Adrenal gland (tissue), 5 donors: Measurements from ENCODE around the gene RAB21.

ENCODE experiments used
- CTCF ChIP-seq, 6 experiments: fragments of 450-650 bp in 4 of 6; fragments of 200-600 bp in 2 of 6; sonication (generic) in 1 of 6; IDR thresholded peaks; 1 replicate in 5 of 6; 2 replicates in 1 of 6; pipeline versions ENCODE4 v1.5.1 to v1.8.0; 2016 to 2021; ENCODE audit warnings: antibody characterized with exemption in 6 of 6, mild to moderate bottlenecking in 2 of 6, moderate library complexity in 1 of 6
- POLR2A ChIP-seq, 2 donors: fragments of 450-650 bp; IDR thresholded peaks; one replicate each; pipeline ENCODE4 v1.6.1; 2017; ENCODE audit warnings: antibody characterized with exemption in 2 of 2, mild to moderate bottlenecking in 2 of 2, moderate library complexity in 1 of 2
- donor health status: DM: no; HTN: no; CAD: no.

- TF ChIP-seq CTCF (IDR thresholded peaks at IDR 0.05): peak; percentile 30 to 59 (median 46)
- no peak for TF ChIP-seq POLR2A (IDR thresholded peaks at IDR 0.05)
These were observed 91.8 kb downstream of the RAB21 start for GRCh38 chr12:71846322-71846940.
